Measurements from ENCODE around the gene MAGI1. TPM values are rescaled to one million over a fixed set of nuclear protein-coding genes. Genes with fewer than 3 reads are reported as not detected.

Gene MAGI1
- total RNA-seq, 4 donors from 2014 or later, result 42.4 to 71.6 (median 50.2) TPM

- TF ChIP-seq CTCF (IDR thresholded peaks at IDR 0.05), result no peak
- TF ChIP-seq POLR2A (IDR thresholded peaks at IDR 0.05), result no peak
- intact Hi-C loops (cut with DNase I; ENCODE audit: low total_unique reads), result no loop called here
- DNase-seq (ENCODE audit: low spot score in 2 of 2), result peak; percentile 47 to 86
- H3K4me3 ChIP-seq (ENCODE audit: low read depth, poor library complexity, severe bottlenecking), result no peak overlapping the region
- WGBS, 2 donors, result 43 to 54% methylated on average over 5 of the region's 5 CpGs
Measured at GRCh38 chr3:65953301-65953812, 85.4 kb downstream of the MAGI1 start.

GRCh38 chr3:65952842-65953241, 85.9 kb downstream of the MAGI1 start:
- TF ChIP-seq CTCF (IDR thresholded peaks at IDR 0.05) (no peak), POLR2A (IDR thresholded peaks at IDR 0.05) (no peak)
- DNase-seq (ENCODE audit: low spot score in 2 of 2), result no peak
- no peak overlapping the region for H3K4me3 ChIP-seq (ENCODE audit: low read depth, poor library complexity, severe bottlenecking)
- intact Hi-C loops (cut with DNase I; ENCODE audit: low total_unique reads), result no loop called here
- 64 to 75% methylated on average over 1 of the region's 1 CpG for WGBS, 2 donors

GRCh38 chr3:65951836-65952505, 86.7 kb downstream of the MAGI1 start:
- DNase-seq (ENCODE audit: low spot score in 2 of 2), result no peak
- H3K4me3 ChIP-seq (ENCODE audit: low read depth, poor library complexity, severe bottlenecking), result no peak overlapping the region
- intact Hi-C loops (cut with DNase I; ENCODE audit: low total_unique reads), result no loop called here
- TF ChIP-seq CTCF (IDR thresholded peaks at IDR 0.05) (no peak), POLR2A (IDR thresholded peaks at IDR 0.05) (no peak)
- WGBS, 2 donors, result 71 to 79% methylated on average over 4 of the region's 4 CpGs

GRCh38 chr3:65950340-65951326, 88.1 kb downstream of the MAGI1 start:
- H3K4me3 ChIP-seq (ENCODE audit: low read depth, poor library complexity, severe bottlenecking), result no peak overlapping the region
- intact Hi-C loops (cut with DNase I; ENCODE audit: low total_unique reads), result no loop called here
- TF ChIP-seq CTCF (IDR thresholded peaks at IDR 0.05), result no peak
- TF ChIP-seq POLR2A (IDR thresholded peaks at IDR 0.05), result no peak
- WGBS, 2 donors, result 89 to 92% methylated on average over 7 of the region's 7 CpGs
- DNase-seq (ENCODE audit: low spot score in 2 of 2), result no peak

GRCh38 chr3:65948841-65949573, 89.7 kb downstream of the MAGI1 start:
- WGBS, 2 donors, result 67 to 75% methylated on average over 6 of the region's 6 CpGs
- intact Hi-C loops (cut with DNase I; ENCODE audit: low total_unique reads), result no loop called here

More at GRCh38 chr3:65948841-65949573, 89.7 kb downstream of the MAGI1 start:
- TF ChIP-seq POLR2A (IDR thresholded peaks at IDR 0.05), result no peak
- no peak for TF ChIP-seq CTCF (IDR thresholded peaks at IDR 0.05)
- DNase-seq (ENCODE audit: low spot score in 2 of 2), result no peak
- no peak overlapping the region for H3K4me3 ChIP-seq (ENCODE audit: low read depth, poor library complexity, severe bottlenecking)

All from lower leg skin (tissue), 4 donors.